GM20000 (cell line): ENCODE data around the gene PRMT5.
A peak's percentile ranks its signal among the peaks of the same experiment; 100 is the strongest.
"Not testable (repeated sequence)": the region's sequence is repeated elsewhere in the genome, so short reads cannot be mapped to it uniquely, and the experiment has no call there.

Experiments used
- DNase-seq: peaks from one replicate; pipeline ENCODE4 v3.0.0; 2012; ENCODE audit warnings: low spot score
- TF ChIP-seq, protein P1 (sequence below): IDR thresholded peaks from 2 replicates; pipeline ENCODE4 v1.5.1; 2012; ENCODE audit warnings: mild to moderate bottlenecking, control low read depth; ENCODE audit errors: extremely low read depth, missing control alignments

PRMT5 gene

GRCh38 chr14:22918804-22919600, 10.2 kb downstream of the PRMT5 start, which contains the start of gene RBM23:
Gene RBM23, minus strand, starts transcription at chr14:22919149.
- TF ChIP-seq, protein P1, sequence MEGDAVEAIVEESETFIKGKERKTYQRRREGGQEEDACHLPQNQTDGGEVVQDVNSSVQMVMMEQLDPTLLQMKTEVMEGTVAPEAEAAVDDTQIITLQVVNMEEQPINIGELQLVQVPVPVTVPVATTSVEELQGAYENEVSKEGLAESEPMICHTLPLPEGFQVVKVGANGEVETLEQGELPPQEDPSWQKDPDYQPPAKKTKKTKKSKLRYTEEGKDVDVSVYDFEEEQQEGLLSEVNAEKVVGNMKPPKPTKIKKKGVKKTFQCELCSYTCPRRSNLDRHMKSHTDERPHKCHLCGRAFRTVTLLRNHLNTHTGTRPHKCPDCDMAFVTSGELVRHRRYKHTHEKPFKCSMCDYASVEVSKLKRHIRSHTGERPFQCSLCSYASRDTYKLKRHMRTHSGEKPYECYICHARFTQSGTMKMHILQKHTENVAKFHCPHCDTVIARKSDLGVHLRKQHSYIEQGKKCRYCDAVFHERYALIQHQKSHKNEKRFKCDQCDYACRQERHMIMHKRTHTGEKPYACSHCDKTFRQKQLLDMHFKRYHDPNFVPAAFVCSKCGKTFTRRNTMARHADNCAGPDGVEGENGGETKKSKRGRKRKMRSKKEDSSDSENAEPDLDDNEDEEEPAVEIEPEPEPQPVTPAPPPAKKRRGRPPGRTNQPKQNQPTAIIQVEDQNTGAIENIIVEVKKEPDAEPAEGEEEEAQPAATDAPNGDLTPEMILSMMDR: no peak
- DNase-seq: peak; percentile 89

DNA sequence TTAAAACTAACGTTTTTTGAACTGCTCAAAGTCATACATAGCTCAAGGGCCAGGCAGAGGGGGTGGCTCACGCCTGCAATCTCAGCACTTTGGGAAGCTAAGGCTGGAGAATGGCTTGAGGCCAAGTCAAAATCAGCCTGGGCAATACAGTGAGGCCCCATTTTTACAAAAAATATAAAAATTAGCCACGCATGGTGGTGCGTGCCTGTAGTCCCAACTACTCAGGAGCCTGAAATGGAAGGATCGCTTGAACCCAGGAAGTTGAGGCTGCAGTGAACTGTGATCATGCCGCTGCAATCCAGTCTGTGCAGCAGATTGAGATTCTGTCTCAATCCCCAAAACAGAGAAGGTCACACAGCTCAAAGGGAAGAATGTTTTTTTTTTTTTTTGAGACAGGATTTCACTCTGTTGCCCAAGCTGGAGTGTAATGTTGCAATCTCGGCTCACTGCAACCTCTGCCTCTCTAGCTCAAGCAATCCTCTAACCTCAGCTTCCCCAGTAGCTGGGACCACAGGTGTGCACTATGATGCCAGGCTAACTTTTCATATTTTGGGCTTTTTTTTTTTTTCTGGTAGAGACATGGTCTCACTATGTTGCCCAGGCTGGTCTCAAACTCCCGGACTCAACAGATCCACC, 13.2 kb downstream of the PRMT5 start:
- TF ChIP-seq, protein P1: no peak

DNA sequence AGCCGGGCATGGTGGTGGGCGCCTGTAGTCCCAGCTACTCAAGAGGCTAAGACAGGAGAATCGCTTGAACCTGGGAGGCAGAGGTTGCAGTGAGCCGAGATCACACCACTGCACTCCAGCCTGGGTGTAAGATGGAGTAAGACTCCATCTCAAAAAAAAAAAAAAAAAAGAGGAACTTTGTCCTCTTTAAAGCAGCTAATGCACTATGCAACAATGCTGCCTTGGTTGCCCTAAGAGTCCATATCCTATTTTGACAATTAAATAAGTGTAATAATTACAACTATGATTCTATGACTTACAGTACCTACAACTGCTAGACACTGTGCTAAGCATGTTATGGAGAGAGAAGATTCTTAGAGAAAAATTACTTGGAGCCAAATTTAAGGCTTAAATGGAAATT, 14.3 kb downstream of the PRMT5 start:
- not testable (repeated sequence) for DNase-seq

More for the DNA sequence above, 13.2 kb downstream of the PRMT5 start:
- no peak for DNase-seq

- no peak for DNase-seq
- TF ChIP-seq, protein P1: no peak
Measured at GRCh38 chr14:22910916-22911315, 18.3 kb downstream of the PRMT5 start.

- TF ChIP-seq, protein P1: no peak
- DNase-seq: no peak
Measured at GRCh38 chr14:22908601-22909000, 20.6 kb downstream of the PRMT5 start.

DNA sequence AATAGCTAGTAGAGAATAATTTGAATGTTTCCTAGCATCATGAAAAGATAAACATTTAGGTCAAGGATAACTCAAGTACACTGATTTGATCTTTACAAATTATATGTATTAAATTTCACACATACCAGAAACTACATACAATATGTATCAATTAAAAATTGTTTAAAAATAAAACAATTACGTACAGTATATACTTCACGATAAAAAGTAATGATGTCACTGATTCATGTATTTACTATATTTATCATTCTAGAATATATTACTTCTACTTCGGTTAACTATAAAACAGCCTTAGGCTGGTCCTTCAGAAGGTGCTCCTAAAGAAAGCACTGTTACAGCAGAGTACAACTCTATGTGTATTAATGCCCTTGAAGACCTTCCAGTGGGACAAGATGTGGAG, 21.7 kb downstream of the PRMT5 start:
- TF ChIP-seq, protein P1: no peak
- no peak for DNase-seq

GRCh38 chr14:22906073-22906472, 23.1 kb downstream of the PRMT5 start:
- TF ChIP-seq, protein P1: no peak
- no peak for DNase-seq
